Measurements from ENCODE around the gene FAT1.

DNA sequence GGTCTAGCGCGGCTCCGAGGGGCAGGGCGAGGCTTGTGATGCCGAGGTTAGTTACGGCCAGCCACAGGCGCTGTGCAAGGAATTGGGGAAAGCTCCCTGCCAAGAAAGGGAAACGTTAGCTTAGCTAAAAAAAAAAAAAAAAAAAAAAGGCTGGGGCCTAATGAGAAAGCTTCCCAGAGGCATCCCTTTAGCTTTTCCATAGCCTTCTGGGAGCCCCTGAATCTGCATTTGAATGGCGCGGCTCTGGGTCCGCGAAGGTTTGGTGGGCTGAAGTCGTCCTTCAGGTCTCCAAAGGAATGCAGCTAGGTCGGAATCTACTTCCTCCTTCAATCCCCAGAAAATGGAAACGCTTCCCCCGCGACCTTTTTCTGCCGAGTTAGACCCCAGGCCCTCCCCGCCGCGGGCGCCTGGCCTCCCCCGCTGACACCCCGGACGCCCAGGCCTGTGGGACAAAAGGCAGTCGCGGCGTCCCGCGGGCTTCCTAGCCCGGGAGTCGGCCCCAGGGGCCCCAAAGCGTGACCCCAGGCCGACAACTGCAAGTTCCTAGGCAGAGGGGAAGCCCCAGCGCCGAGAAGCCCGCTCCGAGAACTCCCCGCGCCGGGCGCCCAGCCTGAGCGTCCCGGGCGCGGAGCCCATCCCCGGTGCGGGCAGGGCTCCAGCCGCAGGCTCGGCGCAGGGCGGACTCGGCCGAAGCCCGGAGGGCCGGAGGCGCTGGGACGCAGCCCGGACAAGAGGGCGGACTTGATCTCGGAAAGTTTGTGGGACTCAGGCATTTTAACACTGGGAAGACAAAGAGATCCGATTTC, 605 bp upstream of the FAT1 start:
- TF ChIP-seq CTCF (IDR thresholded peaks at IDR 0.05) (no peak), POLR2A (IDR thresholded peaks at IDR 0.05) (peak in 1 of 3 donors; percentile 15)

All from body of pancreas (tissue), 4 donors.